Right cardiac atrium (tissue), 5 donors: ENCODE data around the gene CTR9. TPM values are rescaled to one million over a fixed set of nuclear protein-coding genes. Genes with fewer than 3 reads are reported as not detected.

Experiments
- ATAC-seq, 2 donors: fragments of 200-7000 bp; cut with Tn5 transposase; one replicate each; pipeline versions ENCODE4 v1.8.0 to v1.9.1; 2020; ENCODE audit warnings: moderate library complexity in 2 of 2, mild to moderate bottlenecking in 1 of 2
- DNase-seq, 3 donors: peaks; one replicate each; pipeline ENCODE4 v3.0.0-alpha.2; 2020
- H3K27ac ChIP-seq: one replicate; pipeline ENCODE4 v1.5.1; 2013; ENCODE audit warnings: mild to moderate bottlenecking, low read length, control low read depth, moderate library complexity
- H3K27me3 ChIP-seq: one replicate; pipeline ENCODE4 v1.6.1; 2013; ENCODE audit not compliant: control insufficient read depth, insufficient read depth
- H3K4me1 ChIP-seq: one replicate; pipeline ENCODE4 v1.6.1; 2013; ENCODE audit warnings: low read length; ENCODE audit not compliant: control insufficient read depth, insufficient read depth
- H3K4me3 ChIP-seq: one replicate; pipeline ENCODE4 v1.5.1; 2013; ENCODE audit warnings: low read length, control low read depth
- H3K9me3 ChIP-seq: one replicate; pipeline ENCODE4 v1.6.1; 2013; ENCODE audit warnings: low read length; ENCODE audit not compliant: control insufficient read depth
- WGBS: extraction: QIAGEN DNeasy Blood & Tissue Kit; methylation state at CpG from one replicate; pipeline ENCODE4 v1.1.7; 2013; 5-methylcytosine and 5-hydroxymethylcytosine counted together
- intact Hi-C, 4 donors: fragments of 100-400 bp; cut with DNase I; formaldehyde crosslinking; loops; one replicate each; pipeline versions ENCODE4 v1.11.0 to v1.14.0; 2022 to 2023
- polyA plus RNA-seq: library from polyadenylated mRNA; stranded (reverse); fragments of 200-250 nt; gene quantifications from one replicate; pipeline ENCODE4 v1.2.3, GENCODE V29; 2013
- total RNA-seq, 4 donors: library from RNA; stranded (reverse); fragmentation: NEBNext Ultra II Directional; extraction: Animal tissue kit (Norgen Biotek cat#: 25700); gene quantifications; one replicate each; pipeline ENCODE4 v1.2.1, GENCODE V29; 2021
- donor health status: healthy with polysubstance abuse.
- donor health status: DM: no; HTN: yes; CAD: no.
- donor health status: DM: no; HTN: no; CAD: no.
- donor health status: DM: no; HTN: yes; CAD: no; lungs with severe emphysema.
- donor health status: DM: yes; HTN: yes; CAD: no.

The CTR9 gene
- total and polyA plus RNA-seq, 5 donors = 14.1 to 29.8 (median 26.8) TPM

- H3K4me1 ChIP-seq = no peaks in the 10 kb centered on the region
- no peak for ATAC-seq
- DNase-seq = no peak
- H3K4me3 ChIP-seq = no peak overlapping the region
- 56% methylated on average over 3 of the region's 3 CpGs for WGBS
- intact Hi-C loops = no loop called here
- H3K9me3 ChIP-seq = no peaks in the 10 kb centered on the region
- H3K27me3 ChIP-seq = no peaks in the 10 kb centered on the region
- H3K27ac ChIP-seq = no peak overlapping the region
Measured at GRCh38 chr11:10824888-10825287, 73.8 kb downstream of the CTR9 start.

GRCh38 chr11:10828402-10828801 lies 77.4 kb downstream of the CTR9 start:
- no peaks in the 10 kb centered on the region for H3K27me3 ChIP-seq
- WGBS = 75% methylated on average over 2 of the region's 2 CpGs
- no peak overlapping the region for H3K4me3 ChIP-seq
- H3K9me3 ChIP-seq = no peaks in the 10 kb centered on the region
- no peak for ATAC-seq
- H3K27ac ChIP-seq = no peak overlapping the region
- no peak for DNase-seq
- intact Hi-C loops = no loop called here
- H3K4me1 ChIP-seq = no peaks in the 10 kb centered on the region

- intact Hi-C loops = no loop called here
- Histone ChIP-seq H3K9me3 (no peaks in the 10 kb centered on the region), H3K27ac (no peak overlapping the region), H3K27me3 (no peaks in the 10 kb centered on the region), H3K4me3 (no peak overlapping the region), H3K4me1 (no peaks in the 10 kb centered on the region)
- DNase-seq = no peak
- no peak for ATAC-seq
- 94% methylated on average over 4 of the region's 4 CpGs for WGBS
Measured at GRCh38 chr11:10829139-10829538, 78.1 kb downstream of the CTR9 start.

Other genes starting within 250 kb of the CTR9 start
- 10 to 100 TPM; 37.7 to 49.8 (median 41.4) TPM for gene RNF141, start 210.1 kb upstream of the CTR9 start, total RNA-seq
- gene RNF141, start 210.1 kb upstream of the CTR9 start, polyA plus RNA-seq = 14.1 TPM
- 100 to 1,000 TPM in 1 of 4 donors, 10 to 100 TPM in 3; 69.8 to 114 (median 92.8) TPM for gene LYVE1, start 182.6 kb upstream of the CTR9 start, total RNA-seq
- 12.6 TPM for gene LYVE1, start 182.6 kb upstream of the CTR9 start, polyA plus RNA-seq
- 10 to 100 TPM; 11.8 to 29.8 (median 19.5) TPM for gene IRAG1, start 57.5 kb upstream of the CTR9 start, total RNA-seq
- 5.3 TPM for gene IRAG1, start 57.5 kb upstream of the CTR9 start, polyA plus RNA-seq
- 100 to 1,000 TPM; 657 to 718 (median 693) TPM for gene EIF4G2, start 57.7 kb downstream of the CTR9 start, total RNA-seq
- gene EIF4G2, start 57.7 kb downstream of the CTR9 start, polyA plus RNA-seq = 266 TPM
- 10 to 100 TPM; 40.6 to 46.7 (median 44.2) TPM for gene ZBED5, start 106.8 kb downstream of the CTR9 start, total RNA-seq
- gene ZBED5, start 106.8 kb downstream of the CTR9 start, polyA plus RNA-seq = 23.8 TPM